ENCODE measurements around the gene PEA15. TPM values are rescaled to one million over a fixed set of nuclear protein-coding genes. Genes with fewer than 3 reads are reported as not detected.

The PEA15 gene
- total and polyA plus RNA-seq, 9 of the 15 experiments (the other 6 are each of a cell fraction or from before 2014, with no cell fraction given), result 8.2 to 175 (median 35.4) TPM

- H2AFZ ChIP-seq (ENCODE audit: low read depth, low read length), result no peak overlapping the region
- in situ Hi-C loops (cut with MboI), result no loop called here
- DNase-seq (ENCODE audit: extremely low read depth in 1 of 4, low spot score in 3 of 4) (no peak), FAIRE-seq (no peak), ATAC-seq (no peak)
- H3K9ac ChIP-seq (ENCODE audit: insufficient read depth in 1 of 2, low read depth in 2 of 2, low read length in 2 of 2), result no peak overlapping the region
- no peak overlapping the region for H3K4me3 ChIP-seq
- H3K9me1 ChIP-seq (ENCODE audit: control insufficient read depth, insufficient read depth, low read length), result no peaks in the 10 kb centered on the region
- CTCF ChIA-PET (ENCODE audit: low intra/inter-chr PET ratio), result no interaction called here
- no peak overlapping the region for H3K27ac ChIP-seq (ENCODE audit: extremely low read depth, low read depth, low read length)
- TF ChIP-seq ELF2 (CRISPR knock-in tag; IDR thresholded peaks at IDR 0.05) (no peak), PCBP1 (IDR thresholded peaks at IDR 0.05; ENCODE audit: low read depth, low read length, poor library complexity, severe bottlenecking) (no peak), REST (IDR thresholded peaks at IDR 0.05; ENCODE audit: borderline replicate concordance) (no peak), REST (CRISPR knock-in tag; IDR thresholded peaks at IDR 0.05; ENCODE audit: low read depth) (no peak), PATZ1 (CRISPR knock-in tag; IDR thresholded peaks at IDR 0.05; ENCODE audit: borderline replicate concordance) (no peak), NR4A1 (CRISPR knock-in tag; IDR thresholded peaks at IDR 0.05) (no peak), NR4A1 (tag; IDR thresholded peaks at IDR 0.05) (no peak), ZBTB17 (CRISPR knock-in tag; IDR thresholded peaks at IDR 0.05) (no peak), ZNF384 (IDR thresholded peaks at IDR 0.05; ENCODE audit: low read depth, low read length) (no peak), SMARCE1 (IDR thresholded peaks at IDR 0.05) (no peak)
- H3K36me3 ChIP-seq (ENCODE audit: control insufficient read depth, insufficient read depth, low read length), result no peaks in the 10 kb centered on the region
- H4K20me1 ChIP-seq (replicated peaks; ENCODE audit: control insufficient read depth, insufficient read depth, low read length), result no peaks in the 10 kb centered on the region
- POLR2A ChIA-PET, result interaction anchor here (0.6 to 1.2 kb wide), 4 partner anchors 9 to 191 kb away, joined by 3 to 4 read pairs (median 4); no protein-coding TSS in a partner anchor
- H3K4me1 ChIP-seq (replicated peaks in 1 of 2; ENCODE audit: control insufficient read depth in 2 of 2, insufficient read depth in 2 of 2, low read length in 2 of 2), result no peaks in the 10 kb centered on the region
- H3K9me3 ChIP-seq (replicated peaks; ENCODE audit: control insufficient read depth, insufficient read depth, low read depth, low read length), result no peaks in the 10 kb centered on the region
- no peak overlapping the region for H3K4me2 ChIP-seq (ENCODE audit: insufficient read depth, low read length)
- H3K79me2 ChIP-seq (ENCODE audit: control insufficient read depth, insufficient read depth, low read length), result no peaks in the 10 kb centered on the region
- BruUV-seq (replicated peaks), result no TSS peak
- peaks cover 51 to 88% of the 10 kb centered on the region in 2 experiments for H3K27me3 ChIP-seq (ENCODE audit: control insufficient read depth in 2 of 2, insufficient read depth in 2 of 2, low read length in 2 of 2)
- 0% methylated on average over 9 of the region's 9 CpGs for WGBS (ENCODE audit: insufficient coverage, low coverage, missing lambda C conversion rate)
- intact Hi-C loops (cut with micrococcal nuclease), result no loop called here
Measured at GRCh38 chr1:160171980-160172379, 33.2 kb upstream of the PEA15 start.
